HG02623 (cell line): Measurements from ENCODE around the gene PPM1N.
"Not testable (repeated sequence)": the region's sequence is repeated elsewhere in the genome, so short reads cannot be mapped to it uniquely, and the experiment has no call there.

Source experiments
- ATAC-seq: cut with Tn5 transposase; IDR thresholded peaks from one replicate; pipeline ENCODE4 v1.9.1; 2021; ENCODE audit warnings: moderate library complexity; ENCODE audit not compliant: unreplicated experiment

Gene PPM1N

DNA sequence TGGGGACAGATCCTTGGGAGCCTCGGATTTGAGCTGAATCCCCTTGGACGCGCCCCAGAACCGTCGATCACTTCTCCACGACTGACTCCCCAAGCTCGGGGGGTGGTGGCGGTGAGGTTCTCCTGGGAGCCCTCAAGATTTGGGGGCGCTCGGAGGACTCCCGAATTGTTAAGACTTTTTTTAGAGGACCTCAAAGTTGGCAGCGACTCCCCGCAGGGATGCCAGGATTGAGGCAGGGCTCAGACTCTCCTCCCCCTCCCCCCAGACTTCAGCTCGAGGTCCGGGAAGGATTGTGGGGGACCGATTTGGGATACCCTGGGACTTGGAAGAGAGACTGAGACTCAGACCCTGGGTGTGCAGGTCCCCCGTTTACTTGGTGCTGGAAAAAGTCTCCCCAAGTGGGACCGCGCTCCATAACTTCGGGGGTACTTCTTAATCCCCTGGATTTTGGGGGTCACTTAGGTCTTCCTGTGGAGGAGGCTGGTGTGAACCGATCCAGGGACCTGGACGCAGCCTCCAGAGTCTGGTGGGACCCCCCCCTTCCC, 9.7 kb downstream of the PPM1N start:
- ATAC-seq = no peak

DNA sequence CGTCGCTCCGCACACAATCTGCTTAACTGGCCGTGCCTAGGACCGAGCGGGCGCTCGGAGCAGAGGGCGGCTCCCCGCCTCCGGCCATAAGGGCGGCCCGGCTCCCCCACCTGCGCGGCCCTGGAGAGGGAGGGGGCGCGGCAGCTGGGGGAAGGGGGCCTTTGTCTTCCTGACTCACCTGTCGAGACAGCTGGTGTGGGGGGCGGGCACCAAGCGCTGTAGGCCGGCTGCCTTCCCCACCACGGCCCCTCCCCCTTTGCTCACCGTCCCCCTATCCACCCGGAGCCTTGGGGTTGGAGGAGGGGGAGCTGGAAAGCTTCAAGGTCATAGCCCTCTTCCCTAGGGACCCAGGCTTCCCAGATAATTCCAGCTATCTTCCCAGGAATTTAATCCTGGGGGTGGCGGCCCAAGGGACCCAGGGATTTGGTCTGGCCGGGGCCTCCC, 10.2 kb downstream of the PPM1N start:
- ATAC-seq = no peak

DNA sequence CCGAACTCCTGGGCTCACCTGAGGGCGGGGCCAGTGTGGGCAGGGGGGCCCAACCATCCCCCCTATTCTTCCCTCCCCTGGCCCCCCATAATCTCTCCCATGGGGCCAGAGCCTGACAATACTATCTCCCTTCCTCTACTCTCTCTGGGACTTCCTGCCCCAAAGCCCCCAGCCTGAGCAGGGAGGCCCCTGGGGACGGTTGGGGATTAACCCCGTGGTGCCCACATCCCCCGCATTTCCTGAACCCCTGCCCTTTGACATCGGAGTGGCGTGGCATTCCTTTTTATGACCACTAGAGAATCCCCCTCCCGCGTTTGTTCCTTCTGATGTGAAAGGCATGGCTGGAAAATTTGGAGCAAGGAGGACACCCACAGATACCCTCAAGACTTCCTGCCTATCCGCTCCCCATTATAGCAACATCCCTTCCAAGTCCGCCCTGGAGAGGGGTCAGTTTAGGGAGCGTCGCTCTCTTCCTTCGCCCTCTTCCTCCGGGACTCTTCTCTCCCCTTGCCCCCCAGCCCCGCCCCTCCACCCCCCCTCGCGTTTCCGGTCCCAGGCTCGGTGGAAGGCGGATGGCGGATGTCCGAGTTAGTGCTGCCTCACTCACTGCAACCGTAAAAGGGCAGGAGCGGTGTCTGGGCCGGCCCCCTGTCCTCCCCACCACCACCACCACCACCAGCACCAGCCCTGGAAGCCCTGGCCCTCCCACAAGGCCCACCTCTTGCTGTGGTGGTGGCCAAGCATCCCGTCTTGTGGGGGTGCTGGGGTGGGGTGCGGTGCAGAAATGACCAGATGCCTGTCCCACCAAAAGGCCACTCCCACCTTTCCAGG, 10.8 kb downstream of the PPM1N start:
- no peak for ATAC-seq

DNA sequence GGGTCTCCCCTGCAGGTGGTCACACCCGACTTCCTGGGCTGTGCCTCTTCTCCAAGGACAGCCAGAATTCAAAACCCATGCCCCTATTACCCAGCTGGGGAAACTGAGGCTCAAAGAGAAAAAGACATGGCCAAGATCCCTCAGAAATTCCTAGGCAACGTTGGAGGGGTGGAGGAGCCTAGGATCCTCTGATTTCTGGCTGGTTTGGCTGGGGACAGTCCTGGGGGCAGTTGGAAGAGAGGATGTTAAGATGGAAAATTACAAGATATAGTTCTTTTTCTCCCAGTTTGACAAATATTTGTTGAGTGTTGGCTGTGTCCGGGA, 11.4 kb downstream of the PPM1N start:
- ATAC-seq = no peak

DNA sequence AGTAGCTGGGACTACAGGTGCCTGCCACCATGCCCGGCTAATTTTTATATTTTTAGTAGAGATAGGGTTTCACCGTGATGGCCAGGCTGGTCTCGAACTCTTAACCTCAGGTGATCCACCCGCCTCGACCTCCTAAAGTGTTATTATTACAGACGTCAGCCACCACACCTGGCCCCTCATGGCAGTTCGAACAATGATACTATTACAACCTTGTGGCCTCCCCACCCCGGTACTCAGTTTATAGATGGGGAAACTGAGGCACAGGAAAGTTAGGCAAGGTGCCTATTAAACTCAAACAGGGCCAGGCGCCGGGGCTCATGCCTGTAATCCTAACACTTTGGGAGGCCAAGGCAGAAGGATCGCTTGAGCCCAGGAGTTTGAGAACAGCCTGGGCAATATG, 12.1 kb downstream of the PPM1N start:
- not testable (repeated sequence) for ATAC-seq

DNA sequence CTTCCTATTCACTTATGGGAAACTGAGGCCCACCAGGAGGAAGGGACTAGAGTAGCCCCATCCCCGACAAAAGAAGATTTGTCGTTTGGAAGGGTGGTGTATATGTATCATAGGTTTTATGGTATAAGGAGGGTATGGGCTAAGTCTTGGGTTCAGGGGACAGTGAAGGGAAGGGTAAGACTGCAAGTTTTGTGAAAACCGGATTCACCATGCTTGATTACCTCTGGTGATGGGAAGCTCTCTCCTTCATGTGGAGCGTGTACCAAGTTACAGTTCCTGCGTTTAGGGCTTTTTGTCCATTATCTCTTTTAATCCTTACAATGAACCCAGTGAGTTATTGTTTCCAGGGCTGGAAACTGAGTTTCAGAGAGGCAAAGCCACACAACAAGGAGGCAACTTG, 12.8 kb downstream of the PPM1N start:
- ATAC-seq = no peak

DNA sequence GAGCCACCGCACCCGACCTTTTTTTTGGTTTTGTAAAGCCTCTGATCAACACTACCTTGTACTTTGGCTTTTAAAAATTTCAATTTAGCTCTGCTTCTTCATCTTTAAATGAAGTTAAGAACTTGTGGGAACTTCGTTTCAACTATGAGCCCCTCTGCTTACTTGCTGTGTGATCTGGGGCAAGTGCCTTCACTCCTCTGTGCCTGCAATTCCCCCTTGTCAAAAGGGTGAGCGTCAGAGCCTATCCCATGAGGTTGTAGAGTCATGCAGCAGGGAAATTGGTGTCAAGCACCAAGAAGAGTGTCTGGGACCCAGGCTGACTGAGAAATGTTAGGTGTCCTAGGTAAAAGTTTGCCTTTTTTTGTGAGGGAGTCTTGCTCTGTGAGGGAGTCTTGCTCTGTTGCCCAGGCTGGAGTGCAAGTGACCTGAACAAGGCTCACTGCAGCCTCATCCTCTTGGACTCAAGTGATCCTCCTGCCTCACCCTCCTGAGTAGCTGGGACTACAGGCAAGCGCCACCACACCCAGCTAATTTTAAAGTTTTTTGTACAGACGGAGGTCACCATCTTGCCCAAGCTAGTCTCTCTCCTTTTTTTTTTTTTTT, 14.7 kb downstream of the PPM1N start:
- ATAC-seq = no peak

DNA sequence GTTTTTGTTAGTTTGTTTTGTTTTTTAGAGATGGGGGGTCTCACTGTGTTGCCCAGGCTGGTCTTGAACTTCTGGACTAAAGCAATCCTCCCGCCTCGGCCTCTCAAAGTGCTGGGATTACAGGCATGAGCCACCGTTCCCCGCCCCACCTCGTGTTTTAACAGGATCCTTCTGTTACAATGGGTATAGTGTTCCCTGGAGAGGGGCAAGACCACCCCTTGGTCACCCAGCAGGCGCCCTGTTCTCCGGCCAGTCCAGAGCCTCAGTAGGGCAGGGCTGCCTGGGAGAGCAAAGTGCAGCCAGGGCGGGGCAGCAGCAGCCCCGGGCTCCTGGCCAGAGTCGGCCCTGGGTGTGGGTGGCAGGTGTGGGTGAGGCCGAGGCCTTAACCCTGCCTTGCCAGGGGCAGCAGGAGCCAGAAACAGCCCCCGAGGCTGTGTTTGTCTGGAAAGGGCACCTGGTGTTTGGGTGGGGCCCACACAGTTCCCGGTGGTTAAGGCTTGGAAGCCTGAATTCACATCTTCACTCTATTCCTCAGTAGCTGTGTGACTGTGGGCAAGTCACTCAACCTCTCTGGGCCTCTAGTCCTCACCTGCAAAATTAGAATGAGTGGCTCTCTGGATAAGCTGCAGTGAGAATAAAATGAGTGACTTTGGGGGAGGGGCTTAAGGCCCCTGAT, 16.3 kb downstream of the PPM1N start:
- no peak for ATAC-seq

DNA sequence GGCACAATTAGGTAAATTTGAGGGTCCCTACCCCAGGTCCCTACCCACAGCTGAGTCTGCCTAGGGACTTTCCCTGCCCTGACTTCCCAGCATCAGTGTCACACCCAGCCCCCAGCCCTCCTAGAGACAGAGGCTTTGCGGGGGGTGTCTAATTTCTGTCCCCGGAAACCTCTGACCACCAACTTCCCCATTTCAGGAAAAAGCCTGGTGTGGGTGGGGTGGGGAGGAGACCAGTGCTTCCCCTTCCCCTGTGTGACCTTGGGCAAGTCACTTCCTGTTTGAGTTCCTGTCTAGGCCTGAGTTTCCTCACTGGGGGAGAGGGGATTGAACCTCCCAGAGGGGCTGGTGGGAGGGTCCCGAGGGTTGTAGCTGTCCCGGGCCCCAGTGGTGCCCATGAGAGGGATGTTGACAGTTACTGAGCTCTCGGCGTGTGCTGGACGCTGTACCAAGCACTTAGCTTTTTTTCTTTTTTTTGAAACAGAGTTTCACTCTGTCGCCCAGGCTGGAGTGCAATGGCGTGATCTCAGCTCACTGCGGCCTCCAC, 16.9 kb downstream of the PPM1N start:
- ATAC-seq = no peak

DNA sequence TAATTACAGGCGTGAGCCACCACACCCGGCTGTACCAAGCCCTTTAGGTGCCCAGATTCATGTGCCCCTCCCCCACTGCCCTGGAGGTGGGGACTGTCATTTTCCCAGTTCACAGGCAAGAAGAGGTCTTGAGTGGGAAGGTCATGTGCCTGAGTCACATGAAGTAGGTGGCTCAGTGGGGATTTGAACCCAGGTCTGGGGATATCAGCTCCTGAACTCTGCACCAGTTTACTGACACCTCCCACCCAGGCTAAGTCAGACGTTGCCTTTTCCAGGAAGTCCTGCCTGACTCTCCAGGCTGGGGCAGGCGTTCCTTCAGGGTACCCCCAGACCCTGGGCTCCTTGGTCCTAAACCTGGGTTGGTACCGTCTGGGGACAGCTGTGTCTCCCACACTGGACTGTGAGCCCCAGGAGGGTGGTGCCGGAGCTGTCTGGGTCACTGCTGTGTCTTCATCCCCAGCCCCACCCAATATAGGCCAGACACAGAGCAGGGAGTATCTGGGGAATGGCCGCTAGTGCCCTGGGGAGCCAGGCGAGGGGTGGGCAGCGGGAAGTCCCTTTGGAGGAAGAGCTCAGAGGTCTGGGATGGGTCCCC, 17.7 kb downstream of the PPM1N start:
- no peak for ATAC-seq

DNA sequence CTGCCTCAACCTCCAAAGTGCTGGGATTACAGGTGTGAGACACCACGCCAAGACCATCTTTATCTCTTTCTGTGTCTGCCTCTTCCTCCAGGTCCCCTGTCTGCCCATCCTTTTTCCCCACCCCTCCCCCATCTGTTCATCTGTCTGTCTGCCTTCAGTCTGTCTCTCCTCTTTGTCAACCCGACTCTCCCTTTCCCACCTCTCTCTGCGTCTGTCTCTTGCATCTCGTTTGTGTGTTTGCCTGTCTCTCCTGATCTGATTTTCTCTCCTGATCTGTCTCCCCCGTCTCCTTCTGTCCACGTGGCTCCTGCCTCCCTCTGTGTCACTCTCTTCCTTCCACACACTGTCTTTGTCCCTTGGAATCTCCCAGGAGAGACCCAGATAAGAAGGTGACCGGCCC, 19.0 kb downstream of the PPM1N start:
- no peak for ATAC-seq

DNA sequence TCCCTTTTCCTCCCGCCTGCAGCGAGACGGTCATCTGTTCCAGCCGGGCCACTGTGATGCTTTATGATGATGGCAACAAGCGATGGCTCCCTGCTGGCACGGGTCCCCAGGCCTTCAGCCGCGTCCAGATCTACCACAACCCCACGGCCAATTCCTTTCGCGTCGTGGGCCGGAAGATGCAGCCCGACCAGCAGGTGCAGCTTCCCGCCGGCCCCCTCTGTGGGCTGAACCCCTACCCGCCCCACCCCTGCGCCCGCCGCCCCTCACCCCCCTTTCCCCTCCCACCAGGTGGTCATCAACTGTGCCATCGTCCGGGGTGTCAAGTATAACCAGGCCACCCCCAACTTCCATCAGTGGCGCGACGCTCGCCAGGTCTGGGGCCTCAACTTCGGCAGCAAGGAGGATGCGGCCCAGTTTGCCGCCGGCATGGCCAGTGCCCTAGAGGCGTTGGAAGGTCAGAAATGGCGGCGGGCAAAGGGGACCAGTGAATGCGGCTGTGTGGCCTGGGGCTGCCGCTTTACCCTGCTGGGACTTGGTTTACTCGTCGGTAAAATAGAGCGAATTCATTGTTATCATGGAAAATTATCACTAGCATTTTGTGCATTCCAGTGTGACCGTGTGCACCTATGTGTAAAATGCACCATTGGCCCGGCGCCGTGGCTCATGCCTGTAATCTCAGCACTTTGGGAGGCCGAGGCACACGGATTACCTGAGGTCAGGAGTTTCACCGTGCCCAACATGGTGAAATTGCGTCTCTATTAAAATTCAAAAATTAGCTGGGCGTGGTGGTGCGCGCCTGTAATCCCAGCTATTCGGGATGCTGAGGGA, 19.6 kb downstream of the PPM1N start:
- ATAC-seq = no peak

DNA sequence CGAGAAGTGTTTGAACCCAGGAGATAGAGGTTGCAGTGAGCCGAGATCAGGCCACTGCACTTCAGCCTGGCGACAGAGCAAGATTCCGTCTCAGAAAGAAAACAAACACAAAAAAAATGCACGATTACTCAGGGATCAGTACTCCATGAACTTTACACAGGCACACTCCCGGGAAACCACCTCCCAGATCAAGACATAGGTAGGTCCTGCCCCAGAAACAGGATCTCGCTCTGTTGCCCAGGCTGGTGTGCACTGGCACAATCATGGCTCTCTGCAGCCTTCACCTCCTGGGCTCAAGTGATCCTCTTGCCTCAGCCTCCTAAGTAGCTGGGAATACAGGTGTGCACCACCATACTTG, 20.2 kb downstream of the PPM1N start:
- no peak for ATAC-seq

DNA sequence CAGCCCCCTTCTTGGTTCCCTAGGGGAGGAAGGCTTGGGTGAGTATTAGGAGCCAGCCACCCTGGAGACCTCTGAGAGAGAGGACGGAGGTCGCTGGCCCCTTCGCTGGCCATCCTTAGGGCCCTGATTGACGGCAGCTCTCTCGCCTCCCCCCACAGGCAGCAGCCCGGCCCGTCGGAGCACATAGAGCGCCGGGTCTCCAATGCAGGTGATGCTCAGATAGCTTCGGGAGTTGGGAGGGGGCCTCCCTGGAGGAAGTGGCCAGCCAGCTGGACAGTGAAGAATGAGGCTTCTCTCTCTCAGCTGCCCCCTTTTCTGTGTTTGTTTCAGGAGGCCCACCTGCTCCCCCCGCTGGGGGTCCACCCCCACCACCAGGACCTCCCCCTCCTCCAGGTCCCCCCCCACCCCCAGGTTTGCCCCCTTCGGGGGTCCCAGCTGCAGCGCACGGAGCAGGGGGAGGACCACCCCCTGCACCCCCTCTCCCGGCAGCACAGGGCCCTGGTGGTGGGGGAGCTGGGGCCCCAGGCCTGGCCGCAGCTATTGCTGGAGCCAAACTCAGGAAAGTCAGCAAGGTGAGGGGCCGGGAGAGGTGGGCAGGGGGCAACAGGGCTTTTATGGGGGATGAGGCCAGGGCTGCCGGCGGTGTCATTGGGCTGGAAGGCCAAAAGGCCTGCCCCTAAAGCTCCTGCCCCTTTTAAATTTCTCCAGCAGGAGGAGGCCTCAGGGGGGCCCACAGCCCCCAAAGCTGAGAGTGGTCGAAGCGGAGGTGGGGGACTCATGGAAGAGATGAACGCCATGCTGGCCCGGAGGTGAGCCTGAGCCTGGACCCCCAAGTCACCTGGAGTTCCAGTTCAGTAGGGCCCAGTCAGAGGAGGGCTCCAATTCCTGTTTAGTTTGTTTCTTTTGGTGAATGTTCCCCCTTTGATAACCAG, 24.0 kb downstream of the PPM1N start:
- ATAC-seq = no peak

DNA sequence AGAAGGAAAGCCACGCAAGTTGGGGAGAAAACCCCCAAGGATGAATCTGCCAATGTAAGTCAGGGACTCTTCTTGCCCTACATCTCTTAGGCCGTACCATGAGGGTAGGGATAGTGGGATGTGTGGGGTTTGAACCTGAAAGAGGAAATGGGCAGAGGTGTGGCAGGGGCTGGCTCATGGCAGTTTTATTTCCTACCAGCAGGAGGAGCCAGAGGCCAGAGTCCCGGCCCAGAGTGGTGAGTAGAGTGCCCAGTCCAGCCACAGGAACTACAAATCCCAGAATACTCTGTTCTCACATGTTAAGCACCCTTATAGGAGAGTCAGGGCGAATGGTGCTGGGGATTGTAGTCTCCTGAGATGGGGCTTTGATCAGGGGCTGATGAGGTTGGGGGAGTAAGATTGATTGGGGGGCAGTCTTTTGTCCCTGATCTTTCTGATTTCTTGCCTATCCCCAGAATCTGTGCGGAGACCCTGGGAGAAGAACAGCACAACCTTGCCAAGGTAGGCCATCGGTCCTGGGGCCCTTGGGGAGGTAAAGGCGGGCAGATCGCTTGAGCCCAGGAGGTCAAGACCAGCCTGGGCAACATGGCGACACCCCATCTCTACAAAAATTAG, 25.5 kb downstream of the PPM1N start:
- ATAC-seq = peak; percentile 73

DNA sequence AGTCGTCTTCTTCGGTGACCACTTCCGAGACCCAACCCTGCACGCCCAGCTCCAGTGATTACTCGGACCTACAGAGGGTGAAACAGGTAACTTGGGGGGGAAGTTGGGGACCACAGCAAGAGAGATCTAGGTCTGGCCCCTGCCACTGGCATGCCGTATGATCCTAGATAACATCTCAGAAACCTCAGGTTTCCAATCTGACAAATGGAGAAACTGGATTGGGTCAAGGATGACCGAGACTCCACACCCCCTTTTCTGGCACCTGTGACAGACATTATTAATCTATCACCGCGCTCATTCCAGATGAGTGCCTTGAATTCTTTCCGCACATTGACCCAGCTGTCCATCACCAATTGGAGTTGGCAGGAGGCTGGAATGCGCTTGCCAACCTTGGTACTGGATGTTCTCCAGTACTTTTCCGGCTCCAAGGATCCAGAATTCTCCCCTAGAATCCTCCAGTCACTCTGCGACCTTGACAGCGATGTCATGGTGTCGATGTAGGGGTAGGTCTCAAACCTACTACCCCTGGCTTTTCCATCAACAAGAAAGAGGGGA, 26.4 kb downstream of the PPM1N start:
- no peak for ATAC-seq

DNA sequence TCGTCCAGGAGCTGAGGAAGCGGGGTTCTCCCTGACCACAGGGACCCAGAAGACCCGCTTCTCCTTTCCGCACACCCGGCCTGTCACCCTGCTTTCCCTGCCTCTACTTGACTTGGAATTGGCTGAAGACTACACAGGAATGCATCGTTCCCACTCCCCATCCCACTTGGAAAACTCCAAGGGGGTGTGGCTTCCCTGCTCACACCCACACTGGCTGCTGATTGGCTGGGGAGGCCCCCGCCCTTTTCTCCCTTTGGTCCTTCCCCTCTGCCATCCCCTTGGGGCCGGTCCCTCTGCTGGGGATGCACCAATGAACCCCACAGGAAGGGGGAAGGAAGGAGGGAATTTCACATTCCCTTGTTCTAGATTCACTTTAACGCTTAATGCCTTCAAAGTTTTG, 27.9 kb downstream of the PPM1N start:
- no peak for ATAC-seq

DNA sequence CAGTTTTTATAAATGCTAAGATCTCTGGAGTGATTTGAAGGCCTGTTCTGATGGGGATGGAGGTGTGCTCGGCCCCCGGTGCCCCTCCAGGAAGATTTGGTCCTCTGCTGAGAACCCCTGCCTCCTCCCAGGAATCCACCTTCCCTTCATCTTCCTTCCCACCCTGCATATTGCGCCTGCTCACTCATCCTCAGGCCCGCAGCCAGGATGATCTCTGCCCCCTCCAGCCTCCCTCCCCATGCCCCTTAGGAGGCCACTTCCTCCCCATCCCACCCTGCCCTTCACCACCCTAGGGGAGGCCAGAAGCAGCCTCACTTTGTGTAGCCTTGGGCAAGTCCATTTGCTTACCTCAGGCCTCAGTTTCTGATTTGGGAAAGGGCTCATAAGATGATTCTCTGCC, 28.7 kb downstream of the PPM1N start:
- no peak for ATAC-seq

DNA sequence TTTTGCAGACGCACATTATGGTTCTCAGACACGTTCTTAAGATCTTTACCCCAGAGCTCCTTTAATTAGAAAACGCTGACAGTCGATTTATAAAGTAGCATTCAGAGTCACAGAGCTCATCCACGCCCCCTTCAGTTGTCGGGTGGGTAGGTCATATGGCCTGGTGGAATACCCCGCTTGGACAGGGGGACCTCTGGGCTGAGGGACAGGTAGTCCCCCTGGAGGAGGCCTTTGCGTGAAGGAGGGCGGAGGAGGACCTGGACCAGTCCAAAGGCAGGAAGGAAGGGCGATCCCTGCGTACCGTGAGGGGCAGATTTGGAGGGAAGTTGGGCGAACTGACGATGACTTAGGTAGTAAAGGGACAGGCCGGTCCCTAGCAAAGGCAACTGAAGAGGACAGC, 29.5 kb downstream of the PPM1N start:
- no peak for ATAC-seq
